Panc1 (cell line): Measurements from ENCODE around the gene KIAA0232.

Experiments used
- CTCF ChIP-seq: fragments of 450-650 bp; IDR thresholded peaks from 2 replicates; pipeline ENCODE4 v1.5.1; 2017; ENCODE audit warnings: mild to moderate bottlenecking
- POLR2AphosphoS5 ChIP-seq: IDR thresholded peaks from 2 replicates; pipeline ENCODE4 v1.6.1; 2012; ENCODE audit warnings: mild to moderate bottlenecking, low read depth, low read length, moderate library complexity
- TCF7L2 ChIP-seq: IDR thresholded peaks from 2 replicates; pipeline ENCODE4 v1.6.1; 2011; ENCODE audit warnings: mild to moderate bottlenecking, low read depth, low read length, inconsistent platforms
- TF ChIP-seq, protein P1 (sequence below), 2 experiments: IDR thresholded peaks; 2 replicates each; pipeline ENCODE4 v1.6.1; 2011 to 2012; ENCODE audit warnings: low read depth in 2 of 2, control low read depth in 1 of 2, low read length in 1 of 2, mild to moderate bottlenecking in 1 of 2, moderate library complexity in 1 of 2; ENCODE audit not compliant: insufficient read depth in 1 of 2

DNA sequence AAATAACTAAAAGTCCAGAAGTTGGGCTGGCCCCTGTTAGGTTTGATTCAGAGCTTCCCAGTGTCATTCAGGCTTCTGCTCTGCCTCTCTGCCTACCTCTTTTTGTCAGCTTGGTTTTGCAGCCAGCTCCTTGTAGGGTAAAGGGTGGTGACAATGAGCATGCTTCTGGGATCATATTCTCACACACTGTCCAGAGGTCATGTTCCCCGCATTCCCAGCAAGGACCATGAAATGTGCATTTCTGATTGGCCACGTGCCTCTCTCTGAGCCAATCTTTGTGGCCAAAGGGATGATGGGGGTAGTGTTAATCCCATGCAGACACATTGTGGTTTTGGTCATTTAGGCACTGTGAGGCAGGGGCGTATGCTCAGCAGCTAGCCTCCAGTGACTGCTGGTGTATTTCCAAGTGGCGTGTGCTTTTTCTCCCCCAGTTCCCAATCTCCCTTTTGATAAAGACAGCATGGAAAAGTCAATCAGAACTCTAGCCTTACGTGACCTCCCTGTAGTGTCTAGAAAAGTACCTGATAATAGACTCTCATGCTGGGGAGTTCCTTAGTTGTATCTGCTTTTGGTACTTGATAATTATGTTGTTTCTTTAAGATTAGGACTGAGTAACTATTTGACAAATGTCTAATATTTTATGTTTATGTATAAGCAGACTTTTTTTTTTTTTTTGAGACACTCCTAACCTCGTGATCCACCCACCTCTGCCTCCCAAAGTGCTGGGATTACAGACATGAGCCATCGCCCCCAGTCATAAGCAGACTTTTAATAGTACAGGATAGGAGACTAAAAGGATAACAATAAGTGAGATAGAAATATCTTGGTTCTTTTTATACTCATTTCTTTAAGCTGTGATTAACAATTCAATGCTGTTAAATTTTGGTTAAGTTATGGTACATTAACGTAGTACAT is 57.8 kb downstream of the KIAA0232 start:
- TF ChIP-seq CTCF (no peak), POLR2AphosphoS5 (no peak), TCF7L2 (no peak)
- TF ChIP-seq, protein P1, sequence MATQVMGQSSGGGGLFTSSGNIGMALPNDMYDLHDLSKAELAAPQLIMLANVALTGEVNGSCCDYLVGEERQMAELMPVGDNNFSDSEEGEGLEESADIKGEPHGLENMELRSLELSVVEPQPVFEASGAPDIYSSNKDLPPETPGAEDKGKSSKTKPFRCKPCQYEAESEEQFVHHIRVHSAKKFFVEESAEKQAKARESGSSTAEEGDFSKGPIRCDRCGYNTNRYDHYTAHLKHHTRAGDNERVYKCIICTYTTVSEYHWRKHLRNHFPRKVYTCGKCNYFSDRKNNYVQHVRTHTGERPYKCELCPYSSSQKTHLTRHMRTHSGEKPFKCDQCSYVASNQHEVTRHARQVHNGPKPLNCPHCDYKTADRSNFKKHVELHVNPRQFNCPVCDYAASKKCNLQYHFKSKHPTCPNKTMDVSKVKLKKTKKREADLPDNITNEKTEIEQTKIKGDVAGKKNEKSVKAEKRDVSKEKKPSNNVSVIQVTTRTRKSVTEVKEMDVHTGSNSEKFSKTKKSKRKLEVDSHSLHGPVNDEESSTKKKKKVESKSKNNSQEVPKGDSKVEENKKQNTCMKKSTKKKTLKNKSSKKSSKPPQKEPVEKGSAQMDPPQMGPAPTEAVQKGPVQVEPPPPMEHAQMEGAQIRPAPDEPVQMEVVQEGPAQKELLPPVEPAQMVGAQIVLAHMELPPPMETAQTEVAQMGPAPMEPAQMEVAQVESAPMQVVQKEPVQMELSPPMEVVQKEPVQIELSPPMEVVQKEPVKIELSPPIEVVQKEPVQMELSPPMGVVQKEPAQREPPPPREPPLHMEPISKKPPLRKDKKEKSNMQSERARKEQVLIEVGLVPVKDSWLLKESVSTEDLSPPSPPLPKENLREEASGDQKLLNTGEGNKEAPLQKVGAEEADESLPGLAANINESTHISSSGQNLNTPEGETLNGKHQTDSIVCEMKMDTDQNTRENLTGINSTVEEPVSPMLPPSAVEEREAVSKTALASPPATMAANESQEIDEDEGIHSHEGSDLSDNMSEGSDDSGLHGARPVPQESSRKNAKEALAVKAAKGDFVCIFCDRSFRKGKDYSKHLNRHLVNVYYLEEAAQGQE (IDR thresholded peaks at IDR 0.05; ENCODE audit: insufficient read depth in 1 of 2, low read depth in 2 of 2, low read length in 1 of 2), result no peak
